Kidney tubule cell (primary cell): ENCODE data around the gene ANO9.

Source experiments
- DNase-seq: peaks from one replicate; pipeline ENCODE4 v3.0.0-alpha.2; 2018; ENCODE audit warnings: low spot score

The ANO9 gene

GRCh38 chr11:384511-384910 lies 57.3 kb downstream of the ANO9 start:
- no peak for DNase-seq

GRCh38 chr11:383431-383830 lies 58.4 kb downstream of the ANO9 start:
- no peak for DNase-seq

GRCh38 chr11:382081-382629 lies 59.7 kb downstream of the ANO9 start:
- DNase-seq: no peak

- no peak for DNase-seq
Observed at GRCh38 chr11:381501-382072, 60.2 kb downstream of the ANO9 start.

DNA sequence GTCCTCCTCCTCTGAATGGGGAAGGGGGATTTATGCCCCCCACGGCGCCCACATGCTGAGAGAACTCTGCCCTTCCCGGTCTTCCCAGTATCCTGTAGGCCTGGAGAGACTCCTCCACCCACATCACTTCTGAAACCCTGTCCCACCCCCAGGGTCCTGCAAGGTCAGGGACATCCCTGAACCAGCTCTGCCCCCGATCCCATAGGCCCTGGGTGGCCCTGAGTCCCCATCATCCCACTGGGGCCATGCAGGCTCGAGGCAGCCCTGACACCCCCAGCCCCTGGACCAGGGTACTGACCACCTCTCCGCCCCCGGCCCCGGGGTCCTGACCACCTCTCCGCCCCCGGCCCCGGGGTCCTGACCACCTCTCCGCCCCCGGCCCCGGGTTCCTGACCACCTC lies 60.8 kb downstream of the ANO9 start:
- no peak for DNase-seq

- DNase-seq: no peak
Observed at GRCh38 chr11:380491-380890, 61.3 kb downstream of the ANO9 start.

DNA sequence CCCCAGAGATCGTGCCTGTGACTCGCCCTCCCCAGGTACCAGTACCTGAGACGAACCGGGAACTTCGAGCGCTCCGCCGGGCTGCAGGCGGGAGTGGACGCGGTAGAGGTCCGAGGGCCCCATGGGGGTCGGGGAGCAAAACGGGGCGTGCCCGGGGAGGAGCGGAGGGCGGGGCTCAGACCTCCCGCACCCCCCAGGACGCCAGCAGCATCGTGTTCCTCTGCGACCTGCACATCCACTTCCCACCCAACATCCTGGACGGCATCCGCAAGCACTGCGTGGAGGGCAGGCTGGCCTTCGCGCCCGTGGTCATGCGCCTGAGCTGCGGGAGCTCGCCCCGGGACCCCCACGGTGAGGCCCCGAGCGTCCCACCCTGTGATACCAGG lies 61.7 kb downstream of the ANO9 start:
- no peak for DNase-seq

DNA sequence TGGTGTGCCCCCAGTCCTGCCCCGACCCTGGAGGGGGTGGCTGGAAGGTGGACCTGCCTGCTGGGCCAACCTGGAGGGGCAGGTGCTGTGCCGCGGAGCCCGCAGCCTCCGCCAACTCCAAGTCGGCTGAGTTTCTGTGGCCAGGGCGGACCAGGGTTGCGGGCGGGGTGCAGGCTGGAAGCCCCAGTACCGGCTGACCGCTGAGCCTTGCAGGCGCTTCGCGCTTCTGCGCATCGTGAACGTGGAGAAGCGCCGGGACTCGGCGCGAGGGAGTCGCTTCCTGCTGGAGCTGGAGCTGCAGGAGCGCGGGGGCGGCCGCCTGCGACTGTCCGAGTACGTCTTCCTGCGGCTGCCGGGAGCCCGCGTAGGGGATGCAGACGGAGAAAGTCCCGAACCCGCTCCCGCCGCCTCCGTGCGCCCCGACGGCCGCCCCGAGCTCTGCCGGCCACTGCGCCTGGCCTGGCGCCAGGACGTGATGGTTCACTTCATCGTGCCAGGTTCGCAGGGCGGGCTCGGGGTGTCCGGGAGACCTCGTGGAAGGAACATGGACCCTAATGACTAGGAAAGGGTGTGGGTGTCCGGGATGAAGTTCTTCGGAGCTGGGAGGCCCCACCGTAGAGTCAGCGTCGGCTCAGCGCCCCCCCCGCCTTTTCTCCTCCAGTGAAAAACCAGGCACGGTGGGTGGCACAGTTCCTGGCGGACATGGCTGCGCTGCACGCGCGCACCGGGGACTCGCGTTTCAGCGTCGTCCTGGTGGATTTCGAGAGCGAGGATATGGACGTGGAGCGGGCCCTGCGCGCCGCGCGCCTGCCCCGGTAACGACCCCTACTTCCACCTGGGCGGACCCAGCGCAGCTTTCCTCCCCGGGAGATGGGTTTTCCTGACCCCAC lies 62.4 kb downstream of the ANO9 start:
- DNase-seq: no peak

DNA sequence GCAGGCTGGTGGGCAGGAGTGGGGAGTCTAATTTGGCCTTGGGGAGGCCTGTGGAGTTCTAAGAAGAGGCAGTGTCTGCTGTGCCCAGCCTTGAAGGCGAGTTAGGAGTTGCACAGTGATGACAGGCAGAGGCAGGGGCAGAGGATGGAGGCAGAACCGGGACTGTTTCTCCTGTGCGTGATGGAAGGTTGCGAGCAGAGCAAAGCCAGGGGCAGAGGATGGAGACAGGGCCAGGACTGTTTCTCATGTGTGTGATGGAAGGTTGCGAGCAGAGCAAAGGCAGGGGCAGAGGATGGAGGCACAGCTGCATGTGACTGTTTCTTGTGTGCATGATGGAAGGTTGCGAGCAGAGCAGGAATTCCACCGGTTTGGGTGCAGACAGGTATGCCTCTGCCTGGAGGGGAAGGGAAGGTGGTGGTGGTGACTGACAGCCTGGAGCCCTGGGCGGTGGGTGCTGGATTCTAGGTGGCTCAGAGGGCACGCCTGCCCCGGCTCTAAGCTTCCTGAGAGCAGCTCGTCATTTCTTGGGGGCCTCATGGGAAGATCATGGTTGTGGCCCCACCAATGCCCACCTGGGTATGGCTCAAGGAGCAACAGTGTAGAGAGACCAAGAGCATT lies 63.8 kb downstream of the ANO9 start:
- no peak for DNase-seq

DNA sequence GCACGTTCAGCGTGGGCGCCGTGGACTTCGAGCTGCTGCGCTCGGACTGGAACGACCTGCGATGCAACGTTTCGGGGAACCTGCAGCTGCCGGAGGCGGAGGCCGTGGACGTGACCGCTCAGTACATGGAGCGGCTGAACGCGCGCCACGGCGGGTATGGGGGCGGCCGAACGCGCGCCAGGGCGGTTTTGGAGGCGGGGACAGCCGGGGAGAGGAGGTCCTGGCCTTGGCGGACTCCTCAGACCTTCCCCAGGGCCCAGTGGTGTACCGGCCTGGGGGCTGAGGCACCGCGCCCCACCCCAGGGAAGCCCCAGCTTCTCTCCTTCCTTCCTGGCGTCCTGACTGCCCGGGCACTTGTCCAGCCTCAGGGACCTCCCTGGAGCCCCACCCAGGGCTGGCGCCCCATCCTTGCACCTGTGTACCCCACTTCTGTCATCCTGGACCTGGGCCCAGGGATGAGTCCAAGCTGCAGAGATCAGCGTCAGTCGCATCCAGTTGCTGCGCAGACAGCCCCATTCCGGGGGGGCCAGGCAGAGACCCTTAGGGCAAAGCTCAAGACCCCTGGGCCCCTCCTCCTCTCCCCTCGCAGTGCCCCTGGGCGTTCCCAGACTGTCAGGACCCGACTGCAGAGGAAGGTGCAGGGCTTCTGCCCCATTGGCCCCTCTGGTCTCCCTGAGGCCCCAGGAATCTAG lies 64.5 kb downstream of the ANO9 start:
- no peak for DNase-seq

GRCh38 chr11:376531-377173 lies 65.2 kb downstream of the ANO9 start:
- no peak for DNase-seq

- DNase-seq: no peak
Observed at GRCh38 chr11:375065-376025, 66.5 kb downstream of the ANO9 start.

- no peak for DNase-seq
Observed at GRCh38 chr11:373716-374551, 67.9 kb downstream of the ANO9 start.

DNA sequence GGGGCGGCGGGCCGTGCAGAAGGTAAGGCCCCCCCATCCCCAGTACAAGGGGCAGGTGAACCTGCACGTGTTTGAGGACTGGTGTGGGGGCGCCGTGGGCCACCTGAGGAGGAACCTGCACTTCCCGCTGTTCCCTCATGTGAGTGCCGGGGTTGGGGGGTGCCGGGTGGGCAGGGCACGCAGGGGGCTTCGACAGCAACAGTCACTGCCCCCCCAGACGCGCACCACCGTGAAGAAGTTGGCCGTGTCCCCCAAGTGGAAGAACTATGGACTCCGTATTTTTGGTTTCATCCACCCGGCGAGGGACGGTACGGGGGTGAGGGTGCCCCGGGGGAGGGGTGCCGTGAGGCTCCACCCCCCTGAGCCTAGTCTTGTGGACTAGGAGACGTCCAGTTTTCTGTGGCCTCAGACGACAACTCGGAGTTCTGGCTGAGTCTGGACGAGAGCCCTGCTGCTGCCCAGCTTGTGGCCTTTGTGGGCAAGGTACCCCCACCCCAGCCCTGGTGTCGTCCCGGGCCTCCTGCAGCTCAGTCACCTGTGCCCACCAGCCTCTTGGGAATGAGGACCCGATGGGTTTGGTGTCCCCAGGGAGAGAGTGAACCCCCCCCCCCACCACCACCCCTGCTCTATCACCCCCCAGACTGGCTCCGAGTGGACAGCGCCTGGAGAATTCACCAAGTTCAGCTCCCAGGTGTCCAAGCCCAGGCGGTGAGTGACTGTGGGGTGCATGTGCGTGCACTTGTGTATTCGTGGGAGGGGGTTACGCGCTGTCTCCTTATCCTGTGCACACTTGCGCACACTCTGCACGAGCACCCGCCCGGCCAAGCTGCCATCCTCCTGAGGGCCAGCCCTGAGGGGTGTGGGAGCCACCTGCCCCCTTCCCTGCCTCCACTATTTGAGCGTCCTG lies 68.7 kb downstream of the ANO9 start:
- no peak for DNase-seq

GRCh38 chr11:371716-372590 lies 69.9 kb downstream of the ANO9 start:
- no peak for DNase-seq

GRCh38 chr11:371051-371450 lies 70.8 kb downstream of the ANO9 start:
- no peak for DNase-seq

GRCh38 chr11:370070-370941 lies 71.5 kb downstream of the ANO9 start:
- no peak for DNase-seq
